GM12873 (cell line): ENCODE measurements around the gene PPP1R12A.

ENCODE experiments used
- TF ChIP-seq, protein P1 (sequence below): IDR thresholded peaks from 2 replicates; pipeline ENCODE4 v1.5.1; 2012; ENCODE audit warnings: low read depth, mild to moderate bottlenecking, moderate library complexity, low read length, control low read depth; ENCODE audit not compliant: insufficient read depth; ENCODE audit errors: missing control alignments

PPP1R12A gene

DNA sequence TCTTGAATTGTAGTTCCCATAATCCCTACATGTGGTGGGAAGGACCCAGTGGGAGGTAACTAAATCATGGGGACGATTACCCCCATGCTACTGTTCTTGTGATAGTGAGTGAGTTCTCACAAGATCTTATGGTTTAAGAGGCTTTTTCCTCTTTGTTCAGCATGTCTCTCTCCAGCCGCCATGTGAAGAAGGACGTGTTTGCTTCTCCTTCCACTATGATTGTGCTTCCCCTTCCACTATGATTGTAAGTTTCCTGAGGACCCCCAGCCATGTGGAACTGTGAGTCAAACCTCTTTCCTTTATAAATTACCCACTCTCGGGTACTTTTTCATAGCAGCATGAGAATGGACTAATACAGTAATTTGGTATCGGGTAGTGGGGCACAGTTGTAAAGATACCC lies 97.3 kb downstream of the PPP1R12A start:
- TF ChIP-seq, protein P1, sequence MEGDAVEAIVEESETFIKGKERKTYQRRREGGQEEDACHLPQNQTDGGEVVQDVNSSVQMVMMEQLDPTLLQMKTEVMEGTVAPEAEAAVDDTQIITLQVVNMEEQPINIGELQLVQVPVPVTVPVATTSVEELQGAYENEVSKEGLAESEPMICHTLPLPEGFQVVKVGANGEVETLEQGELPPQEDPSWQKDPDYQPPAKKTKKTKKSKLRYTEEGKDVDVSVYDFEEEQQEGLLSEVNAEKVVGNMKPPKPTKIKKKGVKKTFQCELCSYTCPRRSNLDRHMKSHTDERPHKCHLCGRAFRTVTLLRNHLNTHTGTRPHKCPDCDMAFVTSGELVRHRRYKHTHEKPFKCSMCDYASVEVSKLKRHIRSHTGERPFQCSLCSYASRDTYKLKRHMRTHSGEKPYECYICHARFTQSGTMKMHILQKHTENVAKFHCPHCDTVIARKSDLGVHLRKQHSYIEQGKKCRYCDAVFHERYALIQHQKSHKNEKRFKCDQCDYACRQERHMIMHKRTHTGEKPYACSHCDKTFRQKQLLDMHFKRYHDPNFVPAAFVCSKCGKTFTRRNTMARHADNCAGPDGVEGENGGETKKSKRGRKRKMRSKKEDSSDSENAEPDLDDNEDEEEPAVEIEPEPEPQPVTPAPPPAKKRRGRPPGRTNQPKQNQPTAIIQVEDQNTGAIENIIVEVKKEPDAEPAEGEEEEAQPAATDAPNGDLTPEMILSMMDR, result no peak

DNA sequence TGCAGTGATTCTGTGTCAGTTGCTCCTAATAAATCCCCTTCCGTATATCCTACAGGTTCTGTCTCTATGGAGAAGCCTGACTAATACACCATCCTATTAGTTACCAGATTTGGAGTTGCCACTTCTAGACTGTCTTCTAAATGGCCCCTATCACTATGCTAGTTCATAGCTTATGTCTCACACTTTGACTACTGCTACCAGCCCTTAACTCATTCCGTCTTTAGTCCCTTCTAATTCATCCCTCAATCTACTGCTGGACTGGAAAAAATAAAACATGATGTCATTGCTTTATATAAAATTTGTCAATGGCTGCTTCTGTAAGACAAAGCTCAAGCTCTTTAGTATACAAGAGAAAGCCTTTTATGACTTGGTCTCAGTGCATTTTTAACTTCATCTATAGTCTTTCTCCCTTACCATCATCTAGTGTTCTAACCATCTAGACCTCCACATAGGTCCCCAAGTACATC lies 99.5 kb downstream of the PPP1R12A start:
- TF ChIP-seq, protein P1, result no peak

DNA sequence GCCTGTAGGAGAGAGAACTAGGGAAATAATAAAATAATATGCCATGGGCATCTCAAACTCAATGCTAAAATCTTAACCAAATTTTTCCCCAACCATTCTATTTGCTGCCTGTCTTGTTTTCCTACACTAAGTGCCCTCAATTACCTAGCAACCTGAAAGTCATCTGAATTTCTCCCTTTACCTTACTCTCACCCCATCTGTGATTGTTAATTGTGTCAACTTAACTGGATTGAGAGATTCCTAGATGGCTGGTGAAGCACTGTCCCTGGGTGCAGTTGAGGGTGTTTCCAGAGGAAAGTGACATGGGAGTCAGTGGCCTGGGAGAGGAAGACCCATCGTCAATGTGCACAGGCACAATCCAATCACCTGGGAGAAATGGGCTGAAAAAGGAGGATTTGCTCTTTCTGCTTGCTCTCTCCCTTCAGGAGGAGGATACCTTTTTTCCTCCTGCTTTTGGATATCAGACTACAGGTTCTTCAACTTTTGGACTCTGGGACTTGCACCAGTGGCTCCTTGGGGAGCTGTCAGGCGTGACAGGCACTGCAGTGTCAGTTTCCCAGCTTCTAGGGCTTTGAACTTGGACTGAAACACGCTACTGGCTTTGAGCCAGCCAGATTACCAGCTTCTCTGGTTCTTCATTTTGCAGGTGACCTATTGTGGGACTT lies 100.1 kb downstream of the PPP1R12A start:
- TF ChIP-seq, protein P1, result no peak

DNA sequence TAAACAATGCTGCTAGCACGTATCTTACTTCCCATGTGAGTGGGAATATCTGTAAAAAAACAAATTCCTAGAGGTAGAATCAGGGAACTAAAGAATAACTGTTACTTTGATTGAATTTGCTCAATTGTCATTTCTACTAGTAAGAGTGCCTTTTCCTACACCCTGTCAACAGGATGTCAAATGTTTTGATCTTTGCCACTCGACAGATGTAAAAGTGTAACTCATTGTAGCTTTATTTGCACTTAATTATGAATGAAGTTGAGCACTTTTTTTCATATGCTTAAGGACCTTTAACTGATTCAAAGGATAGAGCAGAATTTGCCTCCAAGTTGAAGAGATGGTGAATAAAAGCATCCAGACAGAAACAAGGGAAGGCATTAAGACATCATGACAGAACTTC lies 104.5 kb downstream of the PPP1R12A start:
- TF ChIP-seq, protein P1, result no peak

DNA sequence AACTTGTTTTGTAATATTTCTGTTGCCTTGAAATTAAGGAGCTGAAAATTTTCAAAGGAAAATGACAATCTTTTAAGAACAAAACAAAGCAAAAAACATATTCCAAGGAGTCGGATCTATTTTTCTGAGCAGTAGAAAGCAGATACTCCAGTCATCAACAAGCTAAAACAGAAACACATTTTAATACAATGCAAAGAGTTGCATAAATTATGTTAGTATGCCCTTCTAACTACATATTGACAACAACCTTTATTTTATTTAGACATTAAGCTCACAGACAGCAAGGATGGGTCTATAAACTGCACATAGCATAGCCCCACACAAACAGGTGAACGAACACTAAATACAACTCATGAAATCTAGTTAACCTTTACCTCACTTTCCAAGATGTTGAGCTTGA lies 106.0 kb downstream of the PPP1R12A start:
- TF ChIP-seq, protein P1, result no peak

DNA sequence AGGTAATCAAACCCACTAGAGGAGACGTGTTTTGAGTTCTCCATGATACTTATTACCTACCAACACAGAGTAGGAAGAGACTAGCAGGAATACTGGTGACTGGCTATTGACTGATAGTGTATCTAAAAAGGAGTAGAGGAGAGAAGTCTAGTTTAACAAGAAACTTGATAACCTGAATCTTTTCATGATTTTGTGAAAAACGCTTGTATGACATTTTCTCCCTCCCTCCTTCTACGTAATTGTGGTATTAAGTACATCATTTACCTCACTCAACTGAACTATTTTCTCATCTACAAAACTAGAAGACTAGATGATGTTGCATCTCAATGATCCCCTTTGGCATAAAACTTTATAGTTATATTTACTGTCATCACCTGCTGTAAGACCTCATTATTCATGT lies 107.4 kb downstream of the PPP1R12A start:
- TF ChIP-seq, protein P1, result no peak

DNA sequence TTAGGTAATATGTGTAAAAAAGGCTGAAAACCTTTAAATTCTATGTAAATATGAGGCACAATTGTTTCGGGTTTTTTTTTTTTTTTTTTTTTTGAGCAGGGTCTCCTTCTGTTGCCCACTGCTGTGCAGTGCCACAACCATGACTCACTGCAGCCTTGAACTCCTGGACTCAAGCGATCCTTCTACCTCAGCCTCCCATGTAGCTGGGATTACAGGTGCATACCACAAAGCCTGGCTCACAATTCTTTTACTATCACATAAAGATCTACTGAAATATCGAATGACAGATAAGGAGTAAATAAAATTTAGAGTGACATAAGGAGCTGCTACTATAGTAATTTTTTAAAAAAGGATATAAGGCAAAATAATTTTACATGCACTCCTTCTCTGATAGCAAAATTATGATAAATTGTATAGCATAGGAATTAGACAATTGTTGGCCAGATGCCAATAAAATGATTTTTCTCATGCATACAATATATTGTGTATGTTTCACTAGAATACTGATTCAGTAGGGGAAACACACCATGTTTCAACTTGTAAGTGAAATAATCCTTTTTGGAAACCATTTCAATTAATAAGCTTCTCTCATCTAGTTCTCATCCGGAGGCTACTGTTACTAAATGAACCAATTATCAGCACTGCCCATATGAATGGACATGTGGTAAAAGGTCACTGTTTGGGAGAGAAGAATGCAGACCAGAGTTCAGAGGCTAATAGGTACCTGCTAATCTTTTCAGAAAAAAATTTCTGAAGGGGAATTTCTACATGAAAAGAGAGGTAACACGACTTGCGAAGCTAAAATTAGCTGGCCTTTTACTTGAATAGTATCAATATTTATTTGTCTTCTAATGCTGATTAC lies 108.4 kb downstream of the PPP1R12A start:
- TF ChIP-seq, protein P1, result no peak
